Uterus (tissue), 4 donors: Measurements from ENCODE around the gene SETDB2. TPM values are rescaled to one million over a fixed set of nuclear protein-coding genes. Genes with fewer than 3 reads are reported as not detected.

Experiments used
- DNase-seq, 2 donors: peaks; one replicate each; pipeline ENCODE4 v3.0.0-alpha.2; 2019 to 2020
- H3K27ac ChIP-seq, 2 donors: fragments of 200-600 bp; sonication (generic); 1 replicate in 1 of 2; 2 replicates in 1 of 2; pipeline ENCODE4 v1.5.1; 2016 to 2018
- H3K27me3 ChIP-seq, 2 donors: fragments of 200-600 bp; sonication (generic); one replicate each; pipeline ENCODE4 v1.5.1; 2018 to 2019; ENCODE audit warnings: control low read depth in 1 of 2
- H3K36me3 ChIP-seq, 2 donors: fragments of 200-600 bp; sonication (generic); one replicate each; pipeline ENCODE4 v1.5.1; 2019; ENCODE audit warnings: control low read depth in 1 of 2
- H3K4me1 ChIP-seq, 2 donors: fragments of 200-600 bp; sonication (generic); one replicate each; pipeline ENCODE4 v1.5.1; 2018 to 2019; ENCODE audit warnings: control low read depth in 1 of 2
- H3K4me3 ChIP-seq, 2 donors: fragments of 200-600 bp; sonication (generic); 1 replicate in 1 of 2; 2 replicates in 1 of 2; pipeline ENCODE4 v1.5.1; 2018 to 2019; ENCODE audit warnings: mild to moderate bottlenecking in 1 of 2
- H3K9me3 ChIP-seq, 2 donors: fragments of 200-600 bp; sonication (generic); one replicate each; pipeline ENCODE4 v1.5.1; 2019; ENCODE audit warnings: control low read depth in 1 of 2
- CTCF ChIP-seq, 4 experiments: fragments of 200-600 bp in 2 of 4; fragments of 450-650 bp in 2 of 4; sonication (generic) in 2 of 4; IDR thresholded peaks; one replicate each; pipeline ENCODE4 v1.5.1; 2016 to 2019; ENCODE audit warnings: antibody characterized with exemption in 4 of 4, mild to moderate bottlenecking in 2 of 4, moderate library complexity in 1 of 4
- POLR2A ChIP-seq, 2 donors: fragments of 450-650 bp; IDR thresholded peaks; one replicate each; pipeline ENCODE4 v1.6.1; 2016; ENCODE audit warnings: antibody characterized with exemption in 2 of 2, mild to moderate bottlenecking in 1 of 2, moderate library complexity in 1 of 2
- intact Hi-C: fragments of 100-400 bp; cut with DNase I; formaldehyde crosslinking; loops from one replicate; pipeline ENCODE4 v1.15.1; 2023; ENCODE audit warnings: low total_unique reads
- total RNA-seq, 4 donors: library from RNA; depleted of rRNA in 3 of 4; stranded (reverse); fragments of >200 nt in 3 of 4; gene quantifications; one replicate each; pipeline versions ENCODE4 v1.1.0 to v1.2.4, GENCODE V29; 2014 to 2023
- donor health status: DM: yes; HTN: yes; CAD: no.

SETDB2 gene
- total RNA-seq, 4 donors from 2014 or later: 9.5 to 24.1 (median 19.0) TPM

- Histone ChIP-seq H3K4me3 (no peak overlapping the region), H3K4me1 (no peaks in the 10 kb centered on the region), H3K36me3 (no peaks in the 10 kb centered on the region), H3K27me3 (no peaks in the 10 kb centered on the region), H3K9me3 (no peaks in the 10 kb centered on the region), H3K27ac (no peak overlapping the region)
- no peak for DNase-seq
- TF ChIP-seq CTCF (IDR thresholded peaks at IDR 0.05) (no peak), POLR2A (IDR thresholded peaks at IDR 0.05) (no peak)
- intact Hi-C loops: no loop called here
These were observed 15.9 kb upstream of the SETDB2 start for GRCh38 chr13:49428041-49428763.

- H3K4me3 ChIP-seq: no peak overlapping the region
- DNase-seq: no peak
- no peaks in the 10 kb centered on the region for H3K27me3 ChIP-seq
- intact Hi-C loops: no loop called here
- H3K36me3 ChIP-seq: no peaks in the 10 kb centered on the region
- no peaks in the 10 kb centered on the region for H3K9me3 ChIP-seq
- no peak overlapping the region for H3K27ac ChIP-seq
- TF ChIP-seq CTCF (IDR thresholded peaks at IDR 0.05): no peak
- no peaks in the 10 kb centered on the region for H3K4me1 ChIP-seq
These were observed 15.0 kb upstream of the SETDB2 start for GRCh38 chr13:49429121-49429520.

GRCh38 chr13:49435992-49436391, 8.1 kb upstream of the SETDB2 start:
- Histone ChIP-seq H3K4me1 (no peaks in the 10 kb centered on the region), H3K27me3 (no peaks in the 10 kb centered on the region), H3K36me3 (no peaks in the 10 kb centered on the region), H3K9me3 (no peaks in the 10 kb centered on the region), H3K4me3 (no peak overlapping the region), H3K27ac (peak overlapping the region in 1 of 2 donors; percentile 61)
- no peak for DNase-seq
- intact Hi-C loops: loop anchor here (10.0 kb wide), 1 partner anchor 131 kb away; no protein-coding TSS in a partner anchor
- TF ChIP-seq POLR2A (IDR thresholded peaks at IDR 0.05) (no peak), CTCF (IDR thresholded peaks at IDR 0.05) (no peak)

- TF ChIP-seq POLR2A (IDR thresholded peaks at IDR 0.05) (no peak), CTCF (IDR thresholded peaks at IDR 0.05) (peak; percentile 32 to 62 (median 56))
- H3K36me3 ChIP-seq: no peaks in the 10 kb centered on the region
- H3K9me3 ChIP-seq: no peaks in the 10 kb centered on the region
- no peaks in the 10 kb centered on the region for H3K27me3 ChIP-seq
- H3K27ac ChIP-seq: peak overlapping the region in 1 of 2 donors; percentile 61
- H3K4me3 ChIP-seq: no peak overlapping the region
- no peaks in the 10 kb centered on the region for H3K4me1 ChIP-seq
- peak; percentile 43 to 48 for DNase-seq
- intact Hi-C loops: loop anchor here (10.0 kb wide), 1 partner anchor 132 kb away; no protein-coding TSS in a partner anchor
These were observed 7.2 kb upstream of the SETDB2 start for GRCh38 chr13:49436890-49437289.

GRCh38 chr13:49437705-49438104, 6.4 kb upstream of the SETDB2 start:
- Histone ChIP-seq H3K27ac (peak overlapping the region in 1 of 2 donors; percentile 14), H3K4me1 (no peaks in the 10 kb centered on the region), H3K4me3 (no peak overlapping the region), H3K36me3 (no peaks in the 10 kb centered on the region), H3K9me3 (no peaks in the 10 kb centered on the region), H3K27me3 (no peaks in the 10 kb centered on the region)
- intact Hi-C loops: loop anchor here (10.0 kb wide), 1 partner anchor 133 kb away; no protein-coding TSS in a partner anchor
- DNase-seq: no peak
- TF ChIP-seq CTCF (IDR thresholded peaks at IDR 0.05): no peak
- TF ChIP-seq POLR2A (IDR thresholded peaks at IDR 0.05): no peak
